LNCaP clone FGC (cell line): ENCODE data around the gene KCP.

Source experiments
- DNase-seq: peaks from one replicate; pipeline ENCODE4 v3.0.0-alpha.2; 2011; ENCODE audit warnings: low read depth
- H3K4me3 ChIP-seq: 2 replicates; pipeline ENCODE4 v1.5.1; 2011; ENCODE audit warnings: mild to moderate bottlenecking, low read depth, low read length, control low read depth
- TF ChIP-seq, protein P1 (sequence below): IDR thresholded peaks from 2 replicates; pipeline ENCODE4 v1.5.1; 2012; ENCODE audit warnings: mild to moderate bottlenecking; ENCODE audit not compliant: control insufficient read depth, insufficient read depth; ENCODE audit errors: extremely low read depth

KCP gene

DNA sequence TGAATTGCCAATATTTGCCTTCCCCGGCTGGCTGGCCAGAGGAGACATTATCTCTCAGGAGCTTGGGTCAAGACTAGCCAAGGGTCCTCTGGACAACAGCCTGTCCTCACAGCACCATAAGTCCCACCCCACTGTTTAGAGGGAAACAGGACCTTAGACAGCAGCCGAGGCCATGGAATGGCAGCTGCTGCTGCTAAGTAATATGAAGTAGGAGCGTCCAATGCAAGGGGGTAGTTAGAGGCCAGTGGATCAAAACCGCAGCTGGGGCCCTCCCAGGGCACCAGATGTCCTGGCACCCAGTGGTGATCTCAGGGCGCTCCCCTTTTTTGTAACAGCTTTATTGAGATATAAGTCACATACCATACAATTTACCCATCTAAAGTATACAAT is 12.9 kb upstream of the KCP start:
- no peak for DNase-seq
- TF ChIP-seq, protein P1, sequence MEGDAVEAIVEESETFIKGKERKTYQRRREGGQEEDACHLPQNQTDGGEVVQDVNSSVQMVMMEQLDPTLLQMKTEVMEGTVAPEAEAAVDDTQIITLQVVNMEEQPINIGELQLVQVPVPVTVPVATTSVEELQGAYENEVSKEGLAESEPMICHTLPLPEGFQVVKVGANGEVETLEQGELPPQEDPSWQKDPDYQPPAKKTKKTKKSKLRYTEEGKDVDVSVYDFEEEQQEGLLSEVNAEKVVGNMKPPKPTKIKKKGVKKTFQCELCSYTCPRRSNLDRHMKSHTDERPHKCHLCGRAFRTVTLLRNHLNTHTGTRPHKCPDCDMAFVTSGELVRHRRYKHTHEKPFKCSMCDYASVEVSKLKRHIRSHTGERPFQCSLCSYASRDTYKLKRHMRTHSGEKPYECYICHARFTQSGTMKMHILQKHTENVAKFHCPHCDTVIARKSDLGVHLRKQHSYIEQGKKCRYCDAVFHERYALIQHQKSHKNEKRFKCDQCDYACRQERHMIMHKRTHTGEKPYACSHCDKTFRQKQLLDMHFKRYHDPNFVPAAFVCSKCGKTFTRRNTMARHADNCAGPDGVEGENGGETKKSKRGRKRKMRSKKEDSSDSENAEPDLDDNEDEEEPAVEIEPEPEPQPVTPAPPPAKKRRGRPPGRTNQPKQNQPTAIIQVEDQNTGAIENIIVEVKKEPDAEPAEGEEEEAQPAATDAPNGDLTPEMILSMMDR: no peak
- H3K4me3 ChIP-seq: no peak overlapping the region

DNA sequence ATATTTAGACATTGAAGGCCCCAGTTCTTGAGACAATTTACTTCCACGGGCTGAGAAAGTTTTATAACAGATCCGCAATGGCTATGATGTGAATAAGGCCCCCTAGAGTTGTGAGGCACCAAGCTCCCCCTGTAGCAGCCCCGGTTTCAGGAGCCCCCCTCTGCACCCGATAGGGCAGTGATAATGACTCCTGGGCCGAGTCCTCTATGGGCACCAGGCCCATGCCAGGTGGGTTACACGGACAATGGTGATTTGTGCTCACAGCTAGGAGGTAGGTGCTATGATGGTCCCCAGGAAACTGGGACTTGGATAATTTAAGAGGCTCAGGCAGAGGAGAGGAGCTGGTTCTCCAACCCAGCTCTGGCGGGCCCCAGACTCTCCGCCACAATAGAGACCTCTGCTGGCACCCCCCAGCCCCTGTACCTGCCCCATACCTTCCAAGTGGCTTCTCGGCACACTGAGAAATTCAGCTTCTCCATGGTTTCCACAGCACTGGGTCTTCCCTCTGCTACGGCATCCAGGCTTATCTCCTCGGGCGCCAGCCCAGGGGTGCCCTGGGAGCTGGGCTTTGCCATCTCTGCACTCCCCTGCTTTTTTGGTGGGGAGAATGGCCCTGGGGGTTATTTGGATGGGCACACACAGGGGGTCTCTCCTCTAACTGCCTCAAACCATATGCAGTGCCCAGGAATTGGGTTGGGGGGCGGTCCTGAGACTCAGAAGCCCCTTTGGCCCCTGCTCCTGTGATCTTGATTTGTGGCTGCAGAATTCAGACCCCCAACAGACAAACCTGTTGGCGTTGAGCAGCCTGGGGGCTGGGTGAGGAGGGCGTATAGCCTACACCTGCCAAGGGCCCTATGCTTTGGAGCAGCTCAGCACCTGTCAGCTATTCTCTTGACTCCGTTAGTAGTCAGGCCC is 12.2 kb upstream of the KCP start:
- no peak overlapping the region for H3K4me3 ChIP-seq
- TF ChIP-seq, protein P1: no peak
- DNase-seq: no peak

DNA sequence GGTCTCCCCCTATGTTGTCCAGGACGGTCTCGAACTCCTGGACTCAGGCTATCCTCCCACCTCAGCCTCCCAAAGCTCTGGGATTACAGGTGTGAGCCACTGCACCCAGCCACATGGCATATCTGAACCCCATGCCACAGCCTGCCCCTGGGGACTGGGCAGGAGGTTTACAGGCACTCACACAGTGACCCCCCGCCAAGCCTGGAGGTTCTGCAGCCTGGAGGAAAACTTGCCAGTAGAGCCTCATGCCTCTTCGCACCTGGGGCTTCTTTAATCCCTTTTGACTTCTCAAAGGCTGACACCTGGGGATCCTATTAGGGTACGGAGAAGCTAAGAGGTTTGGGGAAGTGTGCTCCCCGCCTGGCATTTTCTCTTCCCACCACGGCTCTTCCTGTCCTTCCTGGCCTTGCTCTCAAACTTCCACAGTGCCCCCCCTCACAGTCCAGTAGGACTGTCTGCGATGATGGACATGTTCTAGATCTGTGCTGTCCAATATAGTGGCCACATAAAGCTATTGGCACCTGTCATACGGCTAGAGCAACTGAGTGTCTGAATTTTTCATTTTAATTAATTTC is 11.4 kb upstream of the KCP start:
- no peak for DNase-seq
- H3K4me3 ChIP-seq: no peak overlapping the region
- TF ChIP-seq, protein P1: no peak

DNA sequence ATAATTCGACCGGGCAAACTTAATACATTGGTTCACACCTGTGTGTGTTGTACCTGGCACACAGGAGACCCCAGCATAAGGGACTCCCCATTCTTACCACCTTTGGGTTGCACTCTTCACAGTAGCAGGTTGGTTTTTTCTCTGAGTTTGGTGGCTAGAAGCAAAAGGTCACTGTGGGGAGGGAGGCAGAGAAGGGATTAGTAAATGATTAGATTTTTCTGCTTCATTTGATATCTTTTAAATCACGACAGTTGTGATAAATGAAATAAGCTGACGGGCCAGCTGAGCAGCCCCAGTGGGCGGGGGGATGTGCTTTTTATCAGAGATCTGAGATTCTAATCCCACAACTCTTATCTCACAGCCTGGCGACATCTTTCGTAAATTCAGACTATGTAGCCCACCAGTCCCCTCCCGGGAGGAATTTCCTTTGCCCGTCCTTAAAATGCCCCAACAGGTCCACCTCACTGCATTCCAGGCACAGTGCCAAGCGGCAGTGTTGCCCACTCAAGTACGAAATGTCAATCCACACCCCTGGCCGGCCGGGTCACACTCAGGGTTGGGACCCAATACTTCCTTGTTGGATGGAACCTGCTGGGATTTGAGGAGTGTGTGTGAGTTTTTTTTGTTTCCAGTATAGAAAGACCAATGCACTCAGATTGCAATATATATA is 10.5 kb upstream of the KCP start:
- TF ChIP-seq, protein P1: no peak

DNA sequence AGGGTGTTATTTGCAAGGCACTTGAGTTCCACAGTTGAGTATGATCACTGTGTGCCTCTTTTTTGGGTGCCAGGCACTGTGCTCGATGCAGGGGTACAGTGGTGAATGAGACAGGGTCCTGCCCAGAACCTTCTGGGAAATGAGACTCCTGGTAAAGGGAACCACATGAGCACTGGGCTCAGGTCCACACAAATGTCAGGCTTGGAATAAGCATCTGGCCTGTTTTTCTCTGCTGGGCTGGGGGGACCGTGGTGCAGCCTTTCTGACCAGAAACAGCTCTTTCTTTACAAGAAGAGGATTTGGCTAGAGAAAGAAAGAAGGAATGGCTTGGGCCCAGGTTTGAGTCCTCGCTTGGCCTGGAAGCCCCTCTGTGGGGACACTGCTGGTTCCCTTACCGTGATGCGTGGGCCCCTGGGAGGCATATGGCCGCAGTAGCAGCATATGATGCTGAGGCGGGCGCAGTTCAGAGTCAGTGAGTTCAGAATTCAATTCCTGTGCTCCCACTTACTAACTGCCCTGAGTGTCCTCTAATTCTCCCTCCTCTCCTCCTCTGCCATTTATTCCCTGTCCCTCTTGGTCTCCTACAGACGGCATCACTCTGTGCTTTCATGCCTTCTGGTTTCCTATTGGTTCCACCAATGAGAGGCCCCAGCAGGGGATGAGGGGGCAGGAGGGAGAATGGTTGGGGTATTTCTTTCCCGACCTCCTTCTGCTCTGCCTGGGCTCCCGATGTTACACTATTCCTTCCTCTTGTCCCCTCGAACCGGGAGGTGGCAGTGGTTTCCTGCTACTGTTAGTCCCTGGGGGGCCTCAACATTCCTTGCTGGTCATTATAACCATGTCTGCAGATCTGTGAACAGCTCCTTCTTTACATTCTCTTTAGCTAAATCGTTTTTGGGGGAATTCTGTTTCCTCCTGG is 9.6 kb upstream of the KCP start:
- DNase-seq: no peak
- no peak overlapping the region for H3K4me3 ChIP-seq
- TF ChIP-seq, protein P1: no peak

More for the DNA sequence above, 10.5 kb upstream of the KCP start:
- H3K4me3 ChIP-seq: no peak overlapping the region
- no peak for DNase-seq

DNA sequence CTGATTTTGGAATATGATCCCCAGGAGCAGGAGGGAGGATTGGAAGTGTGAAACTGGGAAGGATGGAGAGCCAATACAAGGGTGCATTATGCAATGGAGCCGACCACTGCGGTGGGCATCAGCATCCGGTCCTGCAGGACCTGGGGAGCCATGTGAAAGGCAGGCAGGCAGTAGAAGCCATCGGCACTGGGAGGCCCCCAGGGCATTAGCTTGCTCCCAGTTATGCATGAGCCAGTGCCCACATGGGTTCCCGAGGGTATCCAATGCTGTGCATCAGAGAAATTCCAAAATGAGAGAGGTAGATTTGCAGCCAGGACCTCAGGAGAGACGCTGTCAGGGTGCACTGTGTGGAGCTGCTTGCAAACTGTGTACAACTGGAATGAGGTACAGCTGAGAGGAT is 8.7 kb upstream of the KCP start:
- TF ChIP-seq, protein P1: no peak
- H3K4me3 ChIP-seq: no peak overlapping the region
- no peak for DNase-seq
